SK-N-MC (cell line): Measurements from ENCODE around the gene S100A9.
"Not testable (repeated sequence)": the region's sequence is repeated elsewhere in the genome, so short reads cannot be mapped to it uniquely, and the experiment has no call there.

Experiments used
- DNase-seq: peaks from one replicate; pipeline ENCODE4 v3.0.0-alpha.2; 2011; ENCODE audit warnings: low read depth, low spot score
- H3K27ac ChIP-seq: fragments of 200-600 bp; sonication (generic); 2 replicates; pipeline ENCODE4 v1.5.1; 2016; ENCODE audit warnings: mixed run types
- H3K36me3 ChIP-seq: fragments of 200-600 bp; sonication (generic); 2 replicates; pipeline ENCODE4 v1.6.1; 2017; ENCODE audit warnings: antibody characterized with exemption, low read length, mixed read lengths; ENCODE audit not compliant: insufficient read depth
- H3K4me3 ChIP-seq: fragments of 200-600 bp; sonication (generic); 2 replicates; pipeline ENCODE4 v1.5.1; 2016
- H3K9ac ChIP-seq: fragments of 200-600 bp; sonication (generic); 2 replicates; pipeline ENCODE4 v1.8.0; 2017; ENCODE audit warnings: mixed run types, mixed read lengths; ENCODE audit not compliant: insufficient read length
- H3K9me3 ChIP-seq: fragments of 200-600 bp; sonication (generic); 2 replicates; pipeline ENCODE4 v1.6.1; 2017; ENCODE audit warnings: low read depth, mild to moderate bottlenecking, antibody characterized with exemption, low read length, moderate library complexity, mixed read lengths
- EZH2 ChIP-seq: fragments of 200-600 bp; sonication (generic); IDR thresholded peaks from one replicate; pipeline ENCODE4 v1.6.1; 2017; ENCODE audit warnings: antibody characterized with exemption
- FOXP2 ChIP-seq: optimal IDR thresholded peaks from 2 replicates; pipeline ENCODE3; 2011; ENCODE audit warnings: mild to moderate bottlenecking, moderate library complexity; ENCODE audit not compliant: insufficient read depth; ENCODE audit errors: extremely low read length, control extremely low read depth
- POLR2AphosphoS5 ChIP-seq: IDR thresholded peaks from 2 replicates; pipeline ENCODE4 v1.6.1; 2012; ENCODE audit warnings: mild to moderate bottlenecking, low read depth, low read length, borderline replicate concordance

Gene S100A9

GRCh38 chr1:153343040-153343681 is 14.5 kb upstream of the S100A9 start:
- no peak overlapping the region for H3K27ac ChIP-seq
- H3K9ac ChIP-seq = no peak overlapping the region
- no peaks in the 10 kb centered on the region for H3K36me3 ChIP-seq
- no peak overlapping the region for H3K4me3 ChIP-seq
- no peak for DNase-seq
- no peaks in the 10 kb centered on the region for H3K9me3 ChIP-seq
- TF ChIP-seq FOXP2 (no peak), EZH2 (no peak), POLR2AphosphoS5 (no peak)

- TF ChIP-seq EZH2 = no peak
- TF ChIP-seq FOXP2 = no peak
- TF ChIP-seq POLR2AphosphoS5 = no peak
- H3K4me3 ChIP-seq = no peak overlapping the region
- no peak for DNase-seq
- H3K27ac ChIP-seq = no peak overlapping the region
- no peak overlapping the region for H3K9ac ChIP-seq
- no peaks in the 10 kb centered on the region for H3K36me3 ChIP-seq
- no peaks in the 10 kb centered on the region for H3K9me3 ChIP-seq
Measured at GRCh38 chr1:153343811-153344717, 13.6 kb upstream of the S100A9 start.

GRCh38 chr1:153344718-153345025 is 13.0 kb upstream of the S100A9 start:
- H3K4me3 ChIP-seq = no peak overlapping the region
- H3K9ac ChIP-seq = no peak overlapping the region
- H3K9me3 ChIP-seq = no peaks in the 10 kb centered on the region
- H3K27ac ChIP-seq = no peak overlapping the region
- H3K36me3 ChIP-seq = no peaks in the 10 kb centered on the region
- TF ChIP-seq FOXP2 (no peak), EZH2 (no peak), POLR2AphosphoS5 (no peak)
- DNase-seq = no peak

- no peak for TF ChIP-seq FOXP2
- Histone ChIP-seq H3K9ac (no peak overlapping the region), H3K9me3 (no peaks in the 10 kb centered on the region), H3K27ac (no peak overlapping the region), H3K36me3 (no peaks in the 10 kb centered on the region), H3K4me3 (no peak overlapping the region)
- no peak for DNase-seq
Measured at GRCh38 chr1:153345187-153346076, 12.2 kb upstream of the S100A9 start.

- Histone ChIP-seq H3K9me3 (no peaks in the 10 kb centered on the region), H3K4me3 (no peak overlapping the region), H3K9ac (no peak overlapping the region), H3K36me3 (no peaks in the 10 kb centered on the region), H3K27ac (no peak overlapping the region)
- no peak for DNase-seq
- TF ChIP-seq EZH2 (no peak), FOXP2 (no peak), POLR2AphosphoS5 (no peak)
Measured at GRCh38 chr1:153346077-153346723, 11.5 kb upstream of the S100A9 start.

- not testable (repeated sequence) for H3K36me3 ChIP-seq, H3K27ac ChIP-seq, H3K9me3 ChIP-seq, DNase-seq, H3K4me3 ChIP-seq, H3K9ac ChIP-seq
Measured at GRCh38 chr1:153347049-153347448, 10.6 kb upstream of the S100A9 start.

- Histone ChIP-seq H3K4me3 (no peak overlapping the region), H3K27ac (no peak overlapping the region), H3K36me3 (no peaks in the 10 kb centered on the region), H3K9me3 (no peaks in the 10 kb centered on the region), H3K9ac (no peak overlapping the region)
- no peak for DNase-seq
- TF ChIP-seq EZH2 = no peak
- no peak for TF ChIP-seq FOXP2
- TF ChIP-seq POLR2AphosphoS5 = no peak
Measured at GRCh38 chr1:153347856-153348255, 9.8 kb upstream of the S100A9 start.
